Activated T-cell treated with anti-CD3 and anti-CD28 coated beads for 48 hours (primary cell): ENCODE measurements around the gene CPNE5.
A peak's percentile ranks its signal among the peaks of the same experiment; 100 is the strongest.

Source experiments
- DNase-seq: peaks from one replicate; pipeline ENCODE4 v3.0.0-alpha.2; 2020; ENCODE audit warnings: low read depth

Gene CPNE5

GRCh38 chr6:36857325-36857724 lies 18.1 kb upstream of the CPNE5 start:
- DNase-seq = no peak

- DNase-seq = no peak
Measured at GRCh38 chr6:36856277-36856676, 17.0 kb upstream of the CPNE5 start.

GRCh38 chr6:36855750-36856149 lies 16.5 kb upstream of the CPNE5 start:
- DNase-seq = no peak

DNA sequence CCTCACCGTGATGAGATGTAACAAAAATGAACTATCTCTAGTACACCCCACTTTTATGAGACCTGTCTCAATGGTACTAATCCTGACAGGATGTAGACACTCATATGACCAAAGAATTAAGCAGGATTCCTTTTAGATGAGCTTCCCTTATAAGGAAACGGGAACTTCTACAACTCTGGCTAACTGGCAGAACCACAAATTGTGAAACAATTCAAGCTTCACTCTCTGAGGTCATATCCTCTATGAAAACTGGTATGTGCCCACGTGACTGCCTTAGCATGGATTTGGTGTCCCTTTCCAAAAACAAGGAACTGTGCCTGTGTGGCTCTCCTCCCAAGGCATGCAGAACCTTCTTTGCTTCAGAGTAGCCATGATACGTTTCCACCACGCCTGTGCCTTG lies 14.1 kb upstream of the CPNE5 start:
- no peak for DNase-seq

DNA sequence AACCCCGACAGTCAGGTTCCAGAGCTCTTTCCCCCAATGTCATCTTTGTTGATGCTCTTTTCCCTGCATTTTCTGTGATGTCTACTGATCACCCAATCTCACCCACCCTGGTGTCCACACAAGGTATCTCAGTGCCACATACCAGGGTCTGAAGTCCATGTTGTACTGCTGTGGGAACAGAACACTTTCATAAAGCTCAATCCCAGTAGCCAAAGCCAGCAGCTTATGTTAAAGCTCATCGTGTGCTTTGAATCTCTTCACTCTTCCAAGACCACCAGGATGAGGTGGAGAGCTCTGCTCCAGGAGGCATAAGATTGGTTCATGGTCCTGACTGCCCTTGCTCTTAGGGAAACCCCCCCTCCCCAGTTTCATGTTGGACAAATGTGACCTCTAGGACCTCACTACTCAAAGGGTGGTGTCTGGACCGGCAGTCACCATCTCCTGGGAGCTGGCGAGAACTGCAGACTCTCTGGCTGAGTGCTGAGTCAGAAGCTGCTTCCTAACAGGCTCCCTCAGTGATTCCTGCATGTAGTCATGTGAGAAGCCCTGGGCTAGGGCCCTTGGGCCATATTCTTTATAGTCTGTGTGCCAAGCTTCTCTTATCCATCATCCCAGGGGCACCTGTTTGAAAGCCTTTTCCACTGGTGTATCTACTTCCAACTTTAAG lies 13.4 kb upstream of the CPNE5 start:
- DNase-seq = no peak

DNA sequence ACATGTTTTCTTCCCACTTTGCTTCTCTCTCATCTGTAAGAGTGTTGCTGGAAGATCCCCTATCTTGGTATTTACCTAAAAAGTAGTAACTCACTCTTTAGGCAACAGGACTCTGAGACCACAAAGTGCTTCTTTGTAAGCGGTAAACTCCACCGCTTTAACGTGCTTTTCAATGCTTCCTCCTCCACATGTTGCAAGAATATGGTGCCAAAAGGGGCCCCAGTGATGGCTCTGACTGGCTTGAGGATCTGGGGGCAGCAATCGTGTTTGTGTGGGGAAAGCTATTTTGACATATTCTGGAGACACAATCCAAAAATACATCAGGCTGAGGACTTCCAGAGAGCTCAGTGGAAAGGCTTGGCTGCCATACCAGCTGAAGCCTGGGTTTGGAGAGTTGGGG lies 12.4 kb upstream of the CPNE5 start:
- DNase-seq = no peak

- no peak for DNase-seq
Measured at GRCh38 chr6:36851149-36851614, 11.9 kb upstream of the CPNE5 start.

DNA sequence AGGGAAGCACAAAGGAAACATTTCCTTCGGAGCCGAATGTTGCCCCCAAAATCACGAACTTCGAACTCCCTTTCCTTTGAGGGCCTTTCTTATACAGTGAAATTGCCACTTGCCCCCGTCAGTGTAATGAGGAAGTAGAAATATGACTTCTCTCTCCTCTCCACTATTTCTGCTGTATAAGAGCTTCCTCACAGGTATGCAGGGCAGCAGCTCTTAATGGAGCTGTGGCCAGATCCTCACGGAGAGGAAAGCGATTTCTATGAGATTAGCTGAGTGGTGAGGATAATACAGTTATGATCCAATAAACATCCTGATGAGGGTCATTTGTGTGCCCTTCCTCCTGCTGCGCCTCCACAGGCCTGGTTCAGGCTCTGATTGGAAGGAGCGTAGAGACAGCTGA lies 10.8 kb upstream of the CPNE5 start:
- DNase-seq = no peak

GRCh38 chr6:36848658-36849441 lies 9.6 kb upstream of the CPNE5 start:
- no peak for DNase-seq

GRCh38 chr6:36847991-36848390 lies 8.7 kb upstream of the CPNE5 start:
- no peak for DNase-seq

- DNase-seq = no peak
Measured at GRCh38 chr6:36847152-36847551, 7.9 kb upstream of the CPNE5 start.

GRCh38 chr6:36845233-36845632 lies 6.0 kb upstream of the CPNE5 start:
- no peak for DNase-seq

- DNase-seq = no peak
Measured at GRCh38 chr6:36844232-36845170, 5.3 kb upstream of the CPNE5 start.

GRCh38 chr6:36843170-36843569 lies 3.9 kb upstream of the CPNE5 start:
- no peak for DNase-seq

DNA sequence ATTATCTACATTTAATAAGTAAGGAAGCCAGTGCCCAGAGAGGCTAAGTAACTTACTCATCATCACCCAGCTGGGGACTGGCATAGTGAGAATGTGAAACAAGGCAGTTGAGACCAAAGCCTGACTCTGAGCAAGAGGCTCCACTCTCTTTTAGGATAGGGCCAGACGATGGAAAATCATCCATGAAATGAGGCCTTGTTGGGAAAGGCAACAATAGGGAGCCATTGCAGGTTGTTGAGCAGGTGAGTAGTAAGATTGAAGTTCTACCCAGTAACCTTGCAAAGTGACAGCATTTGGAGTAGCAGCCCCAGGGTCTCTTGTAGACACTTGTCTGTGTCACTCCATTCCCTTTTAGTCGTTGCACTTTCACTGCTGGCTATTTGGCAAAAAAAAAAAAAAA lies 2.5 kb upstream of the CPNE5 start:
- DNase-seq = no peak

DNA sequence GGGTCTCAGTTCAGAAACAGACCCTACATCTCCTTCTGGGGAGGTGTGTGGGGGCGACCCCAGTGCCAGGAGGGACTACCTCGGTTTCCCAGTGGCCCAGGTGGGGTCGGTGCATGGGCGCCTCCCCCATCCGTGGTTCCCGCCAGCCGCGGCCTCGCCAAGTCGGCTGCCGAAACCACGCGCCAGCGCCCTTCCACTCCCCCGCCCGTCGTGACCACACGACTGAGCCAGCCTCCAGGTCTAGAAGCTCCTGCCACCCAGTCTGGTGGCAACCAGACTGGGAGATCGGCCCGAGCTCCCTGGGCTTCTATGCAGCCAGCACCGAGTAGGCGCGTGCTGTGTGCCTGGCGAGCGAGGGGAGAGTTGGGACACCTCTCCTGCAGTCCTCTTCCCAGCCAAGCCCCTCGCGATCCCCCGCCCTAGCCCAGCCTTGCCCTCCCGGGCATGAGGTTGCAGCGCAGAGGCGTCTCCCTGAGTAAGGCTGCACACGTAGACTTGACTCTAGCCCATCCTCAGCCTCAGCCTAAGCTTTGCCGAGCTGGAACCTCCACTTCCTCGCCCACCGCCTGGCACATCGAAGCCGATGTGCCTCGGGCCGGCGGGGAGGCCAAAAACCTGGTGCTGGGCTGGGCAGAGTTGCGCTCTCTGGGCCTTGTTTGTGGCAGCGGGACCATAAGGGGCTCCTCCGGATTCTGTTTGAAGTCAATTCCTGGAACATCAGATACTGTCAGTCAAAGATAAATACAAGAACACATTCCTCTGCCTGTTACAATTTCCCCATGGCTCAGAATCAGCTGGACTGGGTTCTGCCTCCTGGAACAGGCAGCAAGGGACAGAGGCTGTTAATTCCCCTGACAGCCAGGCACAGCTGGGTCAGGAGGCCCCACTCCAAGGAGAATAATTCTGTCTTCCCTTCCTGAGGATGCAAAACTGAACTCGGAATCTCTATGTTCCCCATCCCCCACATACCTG lies 1.5 kb upstream of the CPNE5 start:
- DNase-seq = no peak

- DNase-seq = peak; percentile 28
Measured at GRCh38 chr6:36839749-36840431, 646 bp upstream of the CPNE5 start.

DNA sequence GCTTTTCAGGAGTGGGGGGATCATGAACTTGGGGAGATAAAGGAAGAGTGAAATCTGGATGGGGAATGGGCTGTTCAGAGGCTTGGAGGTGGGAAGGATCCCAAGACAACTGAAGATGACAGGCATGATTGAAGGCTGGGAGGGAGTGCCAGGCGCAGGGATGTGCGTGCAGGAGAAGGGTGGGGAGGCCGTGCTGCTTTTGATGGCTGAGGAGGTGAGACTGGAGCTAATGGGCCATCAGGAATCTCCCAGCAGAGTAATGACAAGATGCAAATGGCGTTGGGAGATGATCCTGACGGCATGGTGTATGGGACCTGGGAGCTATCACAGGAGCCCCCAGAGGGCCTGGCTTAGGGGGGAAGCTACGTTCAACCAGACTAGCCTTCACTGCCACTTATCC lies 1.6 kb downstream of the CPNE5 start:
- no peak for DNase-seq

GRCh38 chr6:36837022-36837339 lies 2.3 kb downstream of the CPNE5 start:
- DNase-seq = no peak

- DNase-seq = no peak
Measured at GRCh38 chr6:36836111-36837021, 2.9 kb downstream of the CPNE5 start.
